GM12891 (cell line): ENCODE results near the gene PFKFB2.

Source experiments
- PAX5 ChIP-seq: IDR thresholded peaks from 2 replicates; pipeline ENCODE4 v1.6.1; 2011; ENCODE audit warnings: low read length, moderate library complexity, mild to moderate bottlenecking; ENCODE audit not compliant: insufficient read depth, severe bottlenecking
- POLR2A ChIP-seq: IDR thresholded peaks from 2 replicates; pipeline ENCODE4 v1.6.1; 2011; ENCODE audit warnings: low read depth, low read length, control low read depth
- POLR2AphosphoS5 ChIP-seq: IDR thresholded peaks from 2 replicates; pipeline ENCODE4 v1.6.1; 2011; ENCODE audit warnings: low read depth, low read length, control low read depth
- POU2F2 ChIP-seq: IDR thresholded peaks from 2 replicates; pipeline ENCODE4 v1.6.1; 2011; ENCODE audit warnings: low read depth, mild to moderate bottlenecking, control low read depth, low read length, moderate library complexity
- SPI1 ChIP-seq: IDR thresholded peaks from 2 replicates; pipeline ENCODE4 v1.6.1; 2011; ENCODE audit warnings: low read depth, low read length, control low read depth
- TAF1 ChIP-seq: IDR thresholded peaks from 2 replicates; pipeline ENCODE4 v1.6.1; 2011; ENCODE audit warnings: low read depth, low read length, control low read depth

DNA sequence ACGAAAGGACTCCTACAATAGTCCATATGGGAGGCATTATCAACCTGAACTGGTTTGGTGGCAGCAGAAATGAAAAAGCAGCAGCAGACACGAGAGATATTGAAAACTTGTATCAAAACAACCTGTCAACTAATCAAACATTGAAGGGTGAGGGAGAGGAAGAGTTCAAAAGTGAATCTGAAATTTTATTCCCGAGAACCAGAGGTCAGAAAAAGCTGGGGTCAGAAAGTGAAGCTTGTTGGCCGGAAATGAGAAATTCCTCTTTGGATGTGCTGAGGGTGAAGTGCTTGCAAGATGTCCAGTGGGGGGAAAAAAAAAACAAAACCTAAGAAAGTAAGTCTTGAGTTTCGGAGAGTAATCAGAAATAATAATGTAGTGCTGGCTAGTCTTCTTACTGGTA is 49.1 kb downstream of the PFKFB2 start:
- no peak for TF ChIP-seq POLR2A
- no peak for TF ChIP-seq POLR2AphosphoS5
- TF ChIP-seq TAF1 = no peak
- no peak for TF ChIP-seq SPI1
- TF ChIP-seq POU2F2 = no peak
- no peak for TF ChIP-seq PAX5
